H9 (cell line): Measurements from ENCODE around the gene RRBP1. TPM values are rescaled to one million over a fixed set of nuclear protein-coding genes. Genes with fewer than 3 reads are reported as not detected.

ENCODE experiments used
- DNase-seq: peaks from one replicate; pipeline ENCODE4 v3.0.0-alpha.2; 2017
- H2AFZ ChIP-seq: one replicate; pipeline ENCODE4 v1.6.1; 2013; ENCODE audit warnings: mild to moderate bottlenecking, low read length, control low read depth, moderate library complexity
- H2AK5ac ChIP-seq: 2 replicates; pipeline ENCODE4 v1.6.1; 2013; ENCODE audit warnings: low read length, control low read depth, mixed read lengths; ENCODE audit not compliant: insufficient read length
- H2BK120ac ChIP-seq: one replicate; pipeline ENCODE4 v1.6.1; 2013; ENCODE audit warnings: low read depth, mild to moderate bottlenecking, low read length, control low read depth, inconsistent platforms; ENCODE audit not compliant: poor library complexity, severe bottlenecking
- H2BK12ac ChIP-seq: 2 replicates; pipeline ENCODE4 v1.6.1; 2013; ENCODE audit warnings: low read length, control low read depth, mixed read lengths, low read depth; ENCODE audit not compliant: insufficient read length
- H2BK15ac ChIP-seq: 2 replicates; pipeline ENCODE4 v1.6.1; 2013; ENCODE audit warnings: low read depth, low read length, control low read depth
- H2BK20ac ChIP-seq: one replicate; pipeline ENCODE4 v1.6.1; 2013; ENCODE audit warnings: low read depth, mild to moderate bottlenecking, low read length, control low read depth, inconsistent platforms; ENCODE audit not compliant: poor library complexity, severe bottlenecking
- H2BK5ac ChIP-seq: 2 replicates; pipeline ENCODE4 v1.6.1; 2013; ENCODE audit warnings: low read length, control low read depth, mixed read lengths; ENCODE audit not compliant: insufficient read length
- H3K14ac ChIP-seq: 2 replicates; pipeline ENCODE4 v1.6.1; 2013; ENCODE audit warnings: low read length, control low read depth; ENCODE audit not compliant: insufficient read depth
- H3K18ac ChIP-seq: 2 replicates; pipeline ENCODE4 v1.6.1; 2013; ENCODE audit warnings: low read depth, mild to moderate bottlenecking, mixed read lengths, low read length, control low read depth; ENCODE audit not compliant: insufficient read length
- H3K23ac ChIP-seq: 2 replicates; pipeline ENCODE4 v1.6.1; 2013; ENCODE audit warnings: low read length, control low read depth, mixed read lengths, low read depth; ENCODE audit not compliant: insufficient read length
- H3K23me2 ChIP-seq: 2 replicates; pipeline ENCODE4 v1.6.1; 2013; ENCODE audit warnings: low read depth, mild to moderate bottlenecking, mixed read lengths, low read length, control low read depth; ENCODE audit not compliant: insufficient read length, poor library complexity, severe bottlenecking
- H3K27ac ChIP-seq: 2 replicates; pipeline ENCODE4 v1.5.1; 2013; ENCODE audit warnings: low read length, control low read depth, mixed read lengths, low read depth; ENCODE audit not compliant: insufficient read length
- H3K27me3 ChIP-seq: 2 replicates; pipeline ENCODE4 v1.6.1; 2013; ENCODE audit warnings: low read length, control low read depth, inconsistent platforms; ENCODE audit not compliant: insufficient read depth
- H3K4ac ChIP-seq: 2 replicates; pipeline ENCODE4 v1.6.1; 2013; ENCODE audit warnings: low read depth, mild to moderate bottlenecking, control low read depth, inconsistent platforms, low read length, moderate library complexity
- H3K4me1 ChIP-seq: 2 replicates; pipeline ENCODE4 v1.6.1; 2013; ENCODE audit warnings: low read length, control low read depth, inconsistent platforms; ENCODE audit not compliant: insufficient read depth
- H3K4me2 ChIP-seq: 2 replicates; pipeline ENCODE4 v1.6.1; 2013; ENCODE audit warnings: low read length, control low read depth, mixed read lengths; ENCODE audit not compliant: insufficient read length, insufficient read depth
- H3K56ac ChIP-seq: 2 replicates; pipeline ENCODE4 v1.6.1; 2013; ENCODE audit warnings: low read depth, mild to moderate bottlenecking, mixed read lengths, low read length, control low read depth; ENCODE audit not compliant: insufficient read length
- H3K79me1 ChIP-seq: 2 replicates; pipeline ENCODE4 v1.6.1; 2013; ENCODE audit warnings: low read depth, mild to moderate bottlenecking, moderate library complexity, low read length, control low read depth, inconsistent platforms; ENCODE audit not compliant: insufficient read depth, poor library complexity, severe bottlenecking
- H3K79me2 ChIP-seq: 2 replicates; pipeline ENCODE4 v1.6.1; 2013; ENCODE audit warnings: low read length, control low read depth, inconsistent platforms; ENCODE audit not compliant: insufficient read depth
- H3K9ac ChIP-seq: 2 replicates; pipeline ENCODE4 v1.6.1; 2013; ENCODE audit warnings: low read length, control low read depth, mixed read lengths; ENCODE audit not compliant: insufficient read length; ENCODE audit errors: extremely low read depth
- H3K9me3 ChIP-seq: one replicate; pipeline ENCODE4 v1.6.1; 2013; ENCODE audit warnings: low read depth, low read length, inconsistent platforms; ENCODE audit not compliant: control insufficient read depth
- H3T11ph ChIP-seq: one replicate; pipeline ENCODE4 v1.6.1; 2013; ENCODE audit warnings: mild to moderate bottlenecking, low read length, control low read depth, inconsistent platforms
- H4K20me1 ChIP-seq: one replicate; pipeline ENCODE4 v1.6.1; 2013; ENCODE audit not compliant: control insufficient read depth, insufficient read length, insufficient read depth
- H4K5ac ChIP-seq: 2 replicates; pipeline ENCODE4 v1.6.1; 2013; ENCODE audit warnings: low read depth, mild to moderate bottlenecking, mixed read lengths, low read length, control low read depth; ENCODE audit not compliant: insufficient read length
- H4K8ac ChIP-seq: replicated peaks from 2 replicates; pipeline ENCODE4 v1.6.1; 2013; ENCODE audit warnings: low read length, control low read depth, mixed read lengths, low read depth; ENCODE audit not compliant: insufficient read length
- H4K91ac ChIP-seq: 2 replicates; pipeline ENCODE4 v1.6.1; 2013; ENCODE audit warnings: low read depth, mild to moderate bottlenecking, moderate library complexity, mixed read lengths, low read length, control low read depth; ENCODE audit not compliant: insufficient read length
- H3K27ac Mint-ChIP-seq, 3 experiments: 2 replicates in 2 of 3; 3 replicates in 1 of 3; pipeline ENCODE4 v1.8.0; 2020 to 2021; ENCODE audit warnings: mixed read lengths in 3 of 3, mild to moderate bottlenecking in 1 of 3, moderate library complexity in 1 of 3
- H3K27me3 Mint-ChIP-seq: 2 replicates; pipeline ENCODE4 v1.8.0; 2021; ENCODE audit warnings: low read depth, mild to moderate bottlenecking, moderate library complexity, mixed read lengths
- H3K36me3 Mint-ChIP-seq, 3 experiments: 2 replicates in 2 of 3; 3 replicates in 1 of 3; pipeline ENCODE4 v1.8.0; 2020 to 2021; ENCODE audit warnings: low read depth in 3 of 3, mixed read lengths in 3 of 3; ENCODE audit not compliant: insufficient read depth in 1 of 3
- H3K4me1 Mint-ChIP-seq, 2 experiments: 2 replicates each; pipeline ENCODE4 v1.8.0; 2020; ENCODE audit warnings: mixed read lengths in 2 of 2
- H3K4me3 Mint-ChIP-seq, 2 experiments: 2 replicates in 1 of 2; 3 replicates in 1 of 2; pipeline ENCODE4 v1.8.0; 2020 to 2021; ENCODE audit warnings: mild to moderate bottlenecking in 2 of 2, mixed read lengths in 2 of 2, moderate library complexity in 1 of 2
- H3K9me3 Mint-ChIP-seq, 2 experiments: 2 replicates in 1 of 2; 3 replicates in 1 of 2; pipeline ENCODE4 v1.8.0; 2020; ENCODE audit warnings: mild to moderate bottlenecking in 2 of 2, mixed read lengths in 2 of 2, moderate library complexity in 1 of 2
- WGBS: extraction: QIAGEN DNeasy Blood & Tissue Kit; methylation state at CpG from one replicate; pipeline ENCODE4 v1.1.7; 2013; ENCODE audit warnings: missing lambda C conversion rate, low lambda C conversion rate, mixed read lengths; ENCODE audit not compliant: insufficient read length; ENCODE audit errors: extremely low coverage; 5-methylcytosine and 5-hydroxymethylcytosine counted together
- total RNA-seq: library from RNA; stranded (reverse); gene quantifications from 2 replicates; pipeline ENCODE4 v1.2.1, GENCODE V29; 2021
- TF ChIP-seq, protein P1 (sequence below): fragments of 200-600 bp; sonication (generic); conservative IDR thresholded peaks from 3 replicates; pipeline ENCODE4 v1.8.0; 2021; ENCODE audit warnings: antibody characterized with exemption, mild to moderate bottlenecking

RRBP1 gene
- total RNA-seq, 1 experiment from 2014 or later = 97.8 TPM

DNA sequence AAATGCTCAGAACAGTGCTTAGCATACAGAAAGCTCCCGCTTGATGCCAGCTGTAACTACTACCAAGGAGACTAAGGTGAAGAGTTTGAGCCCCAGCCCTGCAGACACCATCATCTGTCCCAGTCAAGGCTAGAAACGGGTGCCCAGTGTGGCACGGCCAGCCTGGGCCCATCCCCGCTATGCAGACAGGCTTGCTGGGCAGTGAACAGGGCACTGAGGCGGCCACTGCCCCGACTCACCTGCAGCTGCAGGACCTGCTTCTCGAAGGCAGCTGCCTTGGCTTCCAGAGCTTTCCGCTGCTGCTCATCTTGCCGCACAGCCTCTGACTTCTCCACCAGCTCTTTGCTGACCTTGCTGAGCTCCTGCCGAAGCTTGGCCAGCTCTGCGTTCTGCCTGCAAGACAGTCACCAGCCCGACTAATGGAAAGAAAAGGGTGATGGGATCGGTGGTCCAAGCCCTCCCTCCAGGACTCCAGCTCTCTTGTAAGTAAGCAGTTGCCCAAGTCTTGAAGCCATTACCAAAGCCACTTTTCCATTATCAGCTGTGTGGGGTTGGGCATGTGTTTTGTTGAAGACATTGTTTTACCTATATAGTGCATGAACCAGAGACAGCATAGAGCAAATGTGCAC, 48.7 kb downstream of the RRBP1 start:
- Histone ChIP-seq H4K20me1 (no peaks in the 10 kb centered on the region), H3T11ph (no peak overlapping the region), H3K9ac (no peak overlapping the region), H3K79me1 (no peaks in the 10 kb centered on the region), H3K4me2 (no peak overlapping the region), H3K27me3 (no peaks in the 10 kb centered on the region), H3K79me2 (no peaks in the 10 kb centered on the region), H3K56ac (no peak overlapping the region), H2BK12ac (no peak overlapping the region), H3K27ac (no peak overlapping the region), H2AFZ (no peak overlapping the region), H2BK120ac (no peak overlapping the region), H3K23me2 (no peaks in the 10 kb centered on the region), H3K4ac (no peak overlapping the region), H3K4me1 (no peaks in the 10 kb centered on the region), H3K9me3 (no peaks in the 10 kb centered on the region), H2BK20ac (no peak overlapping the region), H4K5ac (no peak overlapping the region), H4K8ac (no peak overlapping the region), H3K23ac (no peak overlapping the region), H2BK15ac (no peak overlapping the region), H2AK5ac (no peak overlapping the region), H4K91ac (no peak overlapping the region), H3K14ac (no peak overlapping the region), H3K18ac (no peak overlapping the region), H2BK5ac (no peak overlapping the region)
- no peaks in the 10 kb centered on the region for H3K9me3 Mint-ChIP-seq
- peaks cover 31 to 68% (median 59%) of the 10 kb centered on the region in 3 experiments for H3K36me3 Mint-ChIP-seq
- H3K27ac Mint-ChIP-seq = no peak overlapping the region
- WGBS = no CpG with 5 or more reads among the region's 13 CpGs
- TF ChIP-seq, protein P1, sequence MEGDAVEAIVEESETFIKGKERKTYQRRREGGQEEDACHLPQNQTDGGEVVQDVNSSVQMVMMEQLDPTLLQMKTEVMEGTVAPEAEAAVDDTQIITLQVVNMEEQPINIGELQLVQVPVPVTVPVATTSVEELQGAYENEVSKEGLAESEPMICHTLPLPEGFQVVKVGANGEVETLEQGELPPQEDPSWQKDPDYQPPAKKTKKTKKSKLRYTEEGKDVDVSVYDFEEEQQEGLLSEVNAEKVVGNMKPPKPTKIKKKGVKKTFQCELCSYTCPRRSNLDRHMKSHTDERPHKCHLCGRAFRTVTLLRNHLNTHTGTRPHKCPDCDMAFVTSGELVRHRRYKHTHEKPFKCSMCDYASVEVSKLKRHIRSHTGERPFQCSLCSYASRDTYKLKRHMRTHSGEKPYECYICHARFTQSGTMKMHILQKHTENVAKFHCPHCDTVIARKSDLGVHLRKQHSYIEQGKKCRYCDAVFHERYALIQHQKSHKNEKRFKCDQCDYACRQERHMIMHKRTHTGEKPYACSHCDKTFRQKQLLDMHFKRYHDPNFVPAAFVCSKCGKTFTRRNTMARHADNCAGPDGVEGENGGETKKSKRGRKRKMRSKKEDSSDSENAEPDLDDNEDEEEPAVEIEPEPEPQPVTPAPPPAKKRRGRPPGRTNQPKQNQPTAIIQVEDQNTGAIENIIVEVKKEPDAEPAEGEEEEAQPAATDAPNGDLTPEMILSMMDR = no peak
- no peaks in the 10 kb centered on the region for H3K27me3 Mint-ChIP-seq
- no peak overlapping the region for H3K4me3 Mint-ChIP-seq
- no peak for DNase-seq
- peaks cover 11 to 16% of the 10 kb centered on the region in 2 experiments for H3K4me1 Mint-ChIP-seq
